Upper lobe of right lung (tissue), 1 donor: ENCODE data around the gene GLRX2. TPM values are rescaled to one million over a fixed set of nuclear protein-coding genes. Genes with fewer than 3 reads are reported as not detected.

Source experiments
- ATAC-seq: fragments of 200-7000 bp; cut with Tn5 transposase; one replicate; pipeline ENCODE4 v1.9.1; 2020; ENCODE audit warnings: mild to moderate bottlenecking, moderate library complexity
- DNase-seq: peaks from one replicate; pipeline ENCODE4 v3.0.0-alpha.2; 2020
- H3K27ac ChIP-seq: fragments of 200-600 bp; one replicate; pipeline ENCODE4 v1.8.0; 2022
- H3K27me3 ChIP-seq: fragments of 200-600 bp; one replicate; pipeline ENCODE4 v1.8.0; 2022; ENCODE audit warnings: mild to moderate bottlenecking
- H3K36me3 ChIP-seq: fragments of 200-600 bp; one replicate; pipeline ENCODE4 v1.8.0; 2022
- H3K4me1 ChIP-seq: fragments of 200-600 bp; one replicate; pipeline ENCODE4 v1.8.0; 2022
- H3K4me3 ChIP-seq: fragments of 200-600 bp; one replicate; pipeline ENCODE4 v1.8.0; 2022; ENCODE audit warnings: mild to moderate bottlenecking
- H3K9me3 ChIP-seq: fragments of 200-600 bp; one replicate; pipeline ENCODE4 v1.8.0; 2022
- CTCF ChIP-seq: fragments of 200-600 bp; IDR thresholded peaks from one replicate; pipeline ENCODE4 v1.8.0; 2022; ENCODE audit warnings: antibody characterized with exemption
- intact Hi-C: fragments of 100-400 bp; cut with DNase I; formaldehyde crosslinking; loops from one replicate; pipeline ENCODE4 v1.11.0; 2022
- total RNA-seq: library from RNA; stranded (reverse); fragmentation: NEBNext Ultra II Directional; extraction: Animal tissue kit (Norgen Biotek cat#: 25700); gene quantifications from one replicate; pipeline ENCODE4 v1.2.1, GENCODE V29; 2021
- donor health status: DM: no; HTN: yes; CAD: no; lungs with severe emphysema.

The GLRX2 gene
- total RNA-seq, 1 donor from 2014 or later: 19.0 TPM

GRCh38 chr1:193115629-193116227 is 10.5 kb upstream of the GLRX2 start:
- TF ChIP-seq CTCF: no peak
- DNase-seq (no peak), ATAC-seq (peak; percentile 47)
- Histone ChIP-seq H3K4me1 (peaks cover 11% of the 10 kb centered on the region), H3K9me3 (no peaks in the 10 kb centered on the region), H3K4me3 (no peak overlapping the region), H3K27ac (no peak overlapping the region), H3K36me3 (no peaks in the 10 kb centered on the region), H3K27me3 (no peaks in the 10 kb centered on the region)
- intact Hi-C loops: no loop called here

GRCh38 chr1:193114485-193115095 is 9.4 kb upstream of the GLRX2 start:
- Histone ChIP-seq H3K4me3 (no peak overlapping the region), H3K36me3 (no peaks in the 10 kb centered on the region), H3K4me1 (peaks cover 11% of the 10 kb centered on the region), H3K9me3 (no peaks in the 10 kb centered on the region), H3K27ac (no peak overlapping the region), H3K27me3 (no peaks in the 10 kb centered on the region)
- intact Hi-C loops: no loop called here
- DNase-seq: no peak
- ATAC-seq: no peak
- TF ChIP-seq CTCF: no peak

GRCh38 chr1:193113992-193114332 is 8.7 kb upstream of the GLRX2 start:
- no peaks in the 10 kb centered on the region for H3K9me3 ChIP-seq
- H3K4me3 ChIP-seq: no peak overlapping the region
- DNase-seq: no peak
- intact Hi-C loops: no loop called here
- TF ChIP-seq CTCF: no peak
- H3K27me3 ChIP-seq: no peaks in the 10 kb centered on the region
- no peaks in the 10 kb centered on the region for H3K36me3 ChIP-seq
- peaks cover 11% of the 10 kb centered on the region for H3K4me1 ChIP-seq
- H3K27ac ChIP-seq: no peak overlapping the region
- peak; percentile 37 for ATAC-seq

- no peak for DNase-seq
- peak; percentile 37 for ATAC-seq
- H3K4me3 ChIP-seq: no peak overlapping the region
- intact Hi-C loops: no loop called here
- no peaks in the 10 kb centered on the region for H3K36me3 ChIP-seq
- H3K27ac ChIP-seq: no peak overlapping the region
- peaks cover 11% of the 10 kb centered on the region for H3K4me1 ChIP-seq
- H3K27me3 ChIP-seq: no peaks in the 10 kb centered on the region
- TF ChIP-seq CTCF: no peak
- H3K9me3 ChIP-seq: no peaks in the 10 kb centered on the region
Measured at GRCh38 chr1:193113258-193113991, 8.2 kb upstream of the GLRX2 start.

- intact Hi-C loops: no loop called here
- TF ChIP-seq CTCF: no peak
- DNase-seq (peak; percentile 84), ATAC-seq (peak; percentile 87)
- peak overlapping the region; percentile 56 for H3K27ac ChIP-seq
- H3K9me3 ChIP-seq: no peaks in the 10 kb centered on the region
- no peaks in the 10 kb centered on the region for H3K27me3 ChIP-seq
- H3K36me3 ChIP-seq: no peaks in the 10 kb centered on the region
- no peak overlapping the region for H3K4me3 ChIP-seq
- peaks cover 11% of the 10 kb centered on the region for H3K4me1 ChIP-seq
Measured at GRCh38 chr1:193111641-193112090, 6.5 kb upstream of the GLRX2 start.
